SK-N-SH (cell line): ENCODE data around the gene PHOX2A. TPM values are rescaled to one million over a fixed set of nuclear protein-coding genes. Genes with fewer than 3 reads are reported as not detected.

Source experiments
- CTCF ChIA-PET: fragments of 300-600, 350-600 bp; formaldehyde crosslinking; extraction: SDS; loops from one replicate; lab custom pipeline; 2021; lab: Yijun Ruan, JAX
- POLR2A ChIA-PET: fragments of 350-600 bp; sonication (Branson Sonifier 250); formaldehyde crosslinking; extraction: SDS; loops from one replicate; lab custom pipeline; 2020; ENCODE audit warnings: antibody characterized with exemption, inconsistent platforms; lab: Yijun Ruan, JAX
- DNase-seq: peaks from one replicate; pipeline ENCODE4 v3.0.0; 2012
- H2AFZ ChIP-seq: fragments of 200-600 bp; sonication (generic); 2 replicates; pipeline ENCODE4 v1.8.1; 2016; ENCODE audit warnings: antibody characterized with exemption, mild to moderate bottlenecking, low read depth
- H3F3A ChIP-seq: fragments of 200-600 bp; sonication (generic); replicated peaks from 2 replicates; pipeline ENCODE3; 2016; ENCODE audit warnings: antibody characterized with exemption, mild to moderate bottlenecking; ENCODE audit not compliant: insufficient read depth
- H3K27ac ChIP-seq, 2 experiments: fragments of 200-500 bp in 1 of 2; fragments of 200-600 bp in 1 of 2; sonication (Bioruptor generic) in 1 of 2; sonication (generic), shearing (Covaris generic) in 1 of 2; 2 replicates each; pipeline versions ENCODE4 v1.5.1 to v1.6.1; 2014 to 2016; ENCODE audit warnings: low read depth in 2 of 2, inconsistent platforms in 1 of 2, low read length in 1 of 2, mild to moderate bottlenecking in 1 of 2, mixed read lengths in 1 of 2
- H3K27me3 ChIP-seq: fragments of 200-600 bp; sonication (generic), shearing (Covaris generic); 2 replicates; pipeline ENCODE4 v1.6.1; 2016; ENCODE audit warnings: mixed run types; ENCODE audit not compliant: insufficient read depth
- H3K36me3 ChIP-seq, 2 experiments: fragments of 200-500 bp in 1 of 2; fragments of 200-600 bp in 1 of 2; sonication (Bioruptor generic) in 1 of 2; sonication (generic) in 1 of 2; replicated peaks in 1 of 2; 2 replicates each; pipeline versions ENCODE3 to v1.5.1; 2014 to 2016; ENCODE audit warnings: low read length in 1 of 2, mild to moderate bottlenecking in 1 of 2; ENCODE audit not compliant: insufficient read depth in 2 of 2, control insufficient read depth in 1 of 2
- H3K4me1 ChIP-seq, 2 experiments: fragments of 200-500 bp in 1 of 2; fragments of 200-600 bp in 1 of 2; sonication (Bioruptor generic) in 1 of 2; sonication (generic), shearing (Covaris generic) in 1 of 2; 2 replicates each; pipeline versions ENCODE4 v1.5.1 to v1.6.1; 2014 to 2016; ENCODE audit warnings: low read depth in 1 of 2, low read length in 1 of 2, mixed run types in 1 of 2; ENCODE audit not compliant: insufficient read depth in 2 of 2, control insufficient read depth in 1 of 2
- H3K4me2 ChIP-seq: fragments of 200-600 bp; sonication (generic), shearing (Covaris generic); 2 replicates; pipeline ENCODE4 v1.6.1; 2017; ENCODE audit warnings: mixed run types
- H3K4me3 ChIP-seq, 2 experiments: fragments of 200-500 bp in 1 of 2; fragments of 200-600 bp in 1 of 2; sonication (Bioruptor generic) in 1 of 2; sonication (generic), shearing (Covaris generic) in 1 of 2; 2 replicates each; pipeline versions ENCODE4 v1.5.1 to v1.8.1; 2014 to 2016; ENCODE audit warnings: low read depth in 2 of 2, inconsistent platforms in 1 of 2, low read length in 1 of 2, mild to moderate bottlenecking in 1 of 2, mixed read lengths in 1 of 2, moderate library complexity in 1 of 2
- H3K79me2 ChIP-seq: fragments of 200-600 bp; sonication (generic); 2 replicates; pipeline ENCODE4 v1.8.1; 2017; ENCODE audit warnings: mild to moderate bottlenecking; ENCODE audit not compliant: insufficient read depth
- H3K9ac ChIP-seq: fragments of 200-600 bp; sonication (generic); 2 replicates; pipeline ENCODE4 v1.6.1; 2017; ENCODE audit warnings: mixed run types
- H3K9me2 ChIP-seq: fragments of 200-600 bp; sonication (generic); 2 replicates; pipeline ENCODE4 v1.6.1; 2017; ENCODE audit warnings: mixed run types
- H3K9me3 ChIP-seq: fragments of 200-600 bp; sonication (generic); 2 replicates; pipeline ENCODE4 v1.6.1; 2017; ENCODE audit warnings: mixed run types, mild to moderate bottlenecking, moderate library complexity
- H4K20me1 ChIP-seq: fragments of 200-600 bp; sonication (generic); 2 replicates; pipeline ENCODE4 v1.6.1; 2017; ENCODE audit warnings: mild to moderate bottlenecking, mixed run types; ENCODE audit not compliant: insufficient read depth
- CHD2 ChIP-seq: fragments of 150-350 bp; IDR thresholded peaks from 2 replicates; pipeline ENCODE4 v1.6.1; 2018; ENCODE audit warnings: low read length; ENCODE audit not compliant: partially characterized antibody
- CTCF ChIP-seq: fragments of 200-600 bp; sonication (generic); IDR thresholded peaks from 2 replicates; pipeline ENCODE4 v1.6.1; 2017; ENCODE audit warnings: antibody characterized with exemption, mild to moderate bottlenecking, moderate library complexity
- EZH2phosphoT487 ChIP-seq: fragments of 200-600 bp; sonication (generic); IDR thresholded peaks from 2 replicates; pipeline ENCODE4 v1.6.1; 2017; ENCODE audit warnings: low read depth, mixed run types, mild to moderate bottlenecking, antibody characterized with exemption, moderate library complexity, borderline replicate concordance
- FOXM1 ChIP-seq: IDR thresholded peaks from 2 replicates; pipeline ENCODE4 v1.4.0; 2012; ENCODE audit warnings: low read depth, mild to moderate bottlenecking
- GABPA ChIP-seq: IDR thresholded peaks from 2 replicates; pipeline ENCODE4 v1.4.0; 2012; ENCODE audit warnings: low read depth, mild to moderate bottlenecking
- GATA2 ChIP-seq: sonication (generic); formaldehyde crosslinking; IDR thresholded peaks from 2 replicates; pipeline ENCODE4 v1.5.0; 2020; ENCODE audit warnings: mild to moderate bottlenecking, missing genetic modification reagents
- JUND ChIP-seq: IDR thresholded peaks from 2 replicates; pipeline ENCODE4 v1.4.0; 2012
- MAX ChIP-seq: IDR thresholded peaks from 2 replicates; pipeline ENCODE4 v1.4.0; 2012; ENCODE audit warnings: low read depth
- MEF2A ChIP-seq: IDR thresholded peaks from 2 replicates; pipeline ENCODE4 v1.4.0; 2012; ENCODE audit warnings: low read depth, borderline replicate concordance
- RAD21 ChIP-seq: IDR thresholded peaks from 2 replicates; pipeline ENCODE4 v1.6.1; 2012; ENCODE audit warnings: mild to moderate bottlenecking, low read length
- RCOR1 ChIP-seq: fragments of 150-350 bp; IDR thresholded peaks from 2 replicates; pipeline ENCODE4 v1.6.1; 2017; ENCODE audit warnings: antibody characterized with exemption, low read length
- RXRA ChIP-seq: IDR thresholded peaks from 2 replicates; pipeline ENCODE4 v1.4.0; 2012; ENCODE audit warnings: low read depth, mild to moderate bottlenecking, borderline replicate concordance
- SIN3A ChIP-seq: IDR thresholded peaks from 2 replicates; pipeline ENCODE4 v1.6.1; 2012; ENCODE audit warnings: low read depth, mild to moderate bottlenecking, low read length, moderate library complexity, borderline replicate concordance
- TAF1 ChIP-seq: IDR thresholded peaks from 2 replicates; pipeline ENCODE4 v1.6.1; 2012; ENCODE audit warnings: low read depth, mild to moderate bottlenecking, low read length, moderate library complexity, borderline replicate concordance
- YY1 ChIP-seq: IDR thresholded peaks from 2 replicates; pipeline ENCODE4 v1.4.0; 2012; ENCODE audit warnings: low read depth, mild to moderate bottlenecking
- WGBS: methylation state at CpG from one replicate; pipeline ENCODE4 v1.1.6; 2017; ENCODE audit warnings: low lambda C conversion rate; 5-methylcytosine and 5-hydroxymethylcytosine counted together
- polyA plus RNA-seq, 3 experiments: library from polyadenylated mRNA; depleted of rRNA; stranded (reverse); fragments of >200 nt; gene quantifications; 2 replicates each; pipeline ENCODE4 v1.2.3, GENCODE V29; 2012

Gene PHOX2A
- polyA plus RNA-seq, 1 of the 3 experiments (the other 2 are of a cell fraction) = 75.6 TPM

GRCh38 chr11:72287293-72287692, 43.3 kb upstream of the PHOX2A start (continued):
- TF ChIP-seq CTCF = no peak
- no peak for TF ChIP-seq RCOR1
- TF ChIP-seq YY1 = no peak
- TF ChIP-seq JUND = no peak
- TF ChIP-seq EZH2phosphoT487 = no peak
- TF ChIP-seq CHD2 = no peak
- TF ChIP-seq, all 33 proteins: peak for 0

GRCh38 chr11:72283947-72284346, 40.0 kb upstream of the PHOX2A start:
- peaks cover 0 to 9% of the 10 kb centered on the region in 2 experiments; a peak in 1 of 4 replicates for H3K4me1 ChIP-seq
- H3F3A ChIP-seq = peaks cover 11% of the 10 kb centered on the region
- no peak for TF ChIP-seq MEF2A
- TF ChIP-seq FOXM1 = no peak
- no peak for TF ChIP-seq RXRA
- TF ChIP-seq TAF1 = no peak
- no peak for TF ChIP-seq SIN3A
- no peak for TF ChIP-seq GABPA
- no peak for TF ChIP-seq MAX
- TF ChIP-seq RAD21 = no peak
- TF ChIP-seq GATA2 (CRISPR knock-in tag) = no peak
- TF ChIP-seq YY1 = no peak
- TF ChIP-seq, all 33 proteins: peak for 0
- H4K20me1 ChIP-seq = no peaks in the 10 kb centered on the region
- H3K4me3 ChIP-seq = no peak overlapping the region
- WGBS = 42% methylated on average over 2 of the region's 2 CpGs
- H3K9ac ChIP-seq = no peak overlapping the region
- ChIA-PET CTCF (interaction anchor here (0.9 kb wide), 1 partner anchor 46 kb away, joined by 3 read pairs; no protein-coding TSS in a partner anchor), POLR2A (no interaction called here)
- no peak for DNase-seq
- H3K36me3 ChIP-seq = no peaks in the 10 kb centered on the region
- H3K9me3 ChIP-seq = peaks cover 3% of the 10 kb centered on the region; the same call in 1 of the 2 replicates
- no peaks in the 10 kb centered on the region for H3K27me3 ChIP-seq
- no peaks in the 10 kb centered on the region for H3K79me2 ChIP-seq
- H2AFZ ChIP-seq = no peak overlapping the region
- H3K27ac ChIP-seq = no peak overlapping the region
- no peak overlapping the region for H3K4me2 ChIP-seq
- H3K9me2 ChIP-seq = no peaks in the 10 kb centered on the region
